Vagina (tissue), 2 donors: Measurements from ENCODE around the gene MCTP2. TPM values are rescaled to one million over a fixed set of nuclear protein-coding genes. Genes with fewer than 3 reads are reported as not detected.
A peak's percentile ranks its signal among the peaks of the same experiment; 100 is the strongest.

Experiments used
- DNase-seq, 2 donors: peaks; one replicate each; pipeline ENCODE4 v3.0.0-alpha.2; 2017; ENCODE audit errors: extremely low spot score in 2 of 2
- H3K27ac ChIP-seq: fragments of 200-600 bp; sonication (generic); one replicate; pipeline ENCODE4 v1.5.1; 2019
- H3K27me3 ChIP-seq: fragments of 200-600 bp; sonication (generic); one replicate; pipeline ENCODE4 v1.5.1; 2019
- H3K36me3 ChIP-seq, 2 donors: fragments of 200-600 bp; sonication (generic); one replicate each; pipeline ENCODE4 v1.5.1; 2017 to 2019
- H3K4me1 ChIP-seq: fragments of 200-600 bp; sonication (generic); one replicate; pipeline ENCODE4 v1.5.1; 2019
- H3K4me3 ChIP-seq, 2 donors: fragments of 200-600 bp; sonication (generic); 1 replicate in 1 of 2; 2 replicates in 1 of 2; pipeline ENCODE4 v1.5.1; 2016 to 2019
- H3K9me3 ChIP-seq: fragments of 200-600 bp; sonication (generic); one replicate; pipeline ENCODE4 v1.5.1; 2019
- CTCF ChIP-seq, 3 experiments: fragments of 450-650 bp in 2 of 3; fragments of 200-600 bp in 1 of 3; sonication (generic) in 1 of 3; IDR thresholded peaks; one replicate each; pipeline ENCODE4 v1.5.1; 2017 to 2019; ENCODE audit warnings: antibody characterized with exemption in 3 of 3, mild to moderate bottlenecking in 2 of 3, moderate library complexity in 2 of 3
- POLR2A ChIP-seq, 2 donors: fragments of 450-650 bp; IDR thresholded peaks; one replicate each; pipeline ENCODE4 v1.6.1; 2017; ENCODE audit warnings: antibody characterized with exemption in 2 of 2, mild to moderate bottlenecking in 2 of 2, moderate library complexity in 2 of 2
- POLR2AphosphoS5 ChIP-seq, 2 donors: sonication (generic); formaldehyde crosslinking; IDR thresholded peaks; one replicate each; pipeline ENCODE4 v1.9.0; 2017; ENCODE audit warnings: antibody characterized with exemption in 2 of 2, mild to moderate bottlenecking in 2 of 2, low read depth in 1 of 2; ENCODE audit not compliant: insufficient read depth in 1 of 2
- intact Hi-C: fragments of 100-400 bp; cut with DNase I; formaldehyde crosslinking; loops from one replicate; pipeline ENCODE4 v1.15.1; 2023
- total RNA-seq: library from RNA; depleted of rRNA; stranded (reverse); fragments of >200 nt; gene quantifications from one replicate; pipeline ENCODE4 v1.2.3, GENCODE V29; 2016

MCTP2 gene
- total RNA-seq, 1 donor from 2014 or later = 21.1 TPM

- Histone ChIP-seq H3K36me3 (no peaks in the 10 kb centered on the region), H3K9me3 (no peaks in the 10 kb centered on the region), H3K4me3 (no peak overlapping the region), H3K27ac (no peak overlapping the region), H3K27me3 (no peaks in the 10 kb centered on the region), H3K4me1 (peaks cover 23% of the 10 kb centered on the region)
- TF ChIP-seq POLR2AphosphoS5 (IDR thresholded peaks at IDR 0.05; ENCODE audit: insufficient read depth in 1 of 2, low read depth in 1 of 2) (peak in 1 of 2 donors; percentile 7), CTCF (IDR thresholded peaks at IDR 0.05) (no peak)
- intact Hi-C loops = no loop called here
- no peak for DNase-seq
Measured at GRCh38 chr15:94324835-94325767, 93.7 kb downstream of the MCTP2 start.

DNA sequence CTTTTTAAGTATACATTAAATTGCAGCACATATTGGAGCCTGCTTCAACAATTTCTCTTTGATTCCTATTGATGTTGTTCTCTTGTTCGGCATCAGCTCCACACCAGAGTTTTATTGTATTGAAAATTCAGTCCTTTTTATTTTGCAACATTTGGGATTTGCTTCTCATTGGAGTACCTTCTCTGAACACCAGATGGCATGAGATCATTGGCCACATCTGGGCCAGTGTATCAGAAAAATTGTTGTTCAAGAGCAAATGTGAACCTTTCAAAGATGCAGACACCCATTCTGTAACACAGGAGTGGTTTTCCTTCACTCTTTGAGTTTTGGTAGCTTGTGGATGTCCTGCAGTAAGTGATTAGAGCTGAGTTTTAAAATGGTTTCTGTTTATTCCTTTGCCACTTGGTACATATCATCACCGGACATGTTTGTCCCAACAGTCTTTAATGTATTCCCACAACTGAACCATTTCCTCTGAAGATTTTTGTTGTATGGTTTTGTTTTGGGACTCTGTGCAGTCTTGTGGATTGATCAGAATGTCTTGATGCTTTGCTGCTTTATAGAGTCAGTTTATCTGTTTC lies 96.1 kb downstream of the MCTP2 start:
- Histone ChIP-seq H3K4me3 (no peak overlapping the region), H3K9me3 (no peaks in the 10 kb centered on the region), H3K27me3 (no peaks in the 10 kb centered on the region), H3K27ac (no peak overlapping the region), H3K36me3 (no peaks in the 10 kb centered on the region), H3K4me1 (peaks cover 18% of the 10 kb centered on the region)
- intact Hi-C loops = no loop called here
- DNase-seq = no peak
- no peak for TF ChIP-seq POLR2AphosphoS5 (IDR thresholded peaks at IDR 0.05; ENCODE audit: insufficient read depth in 1 of 2, low read depth in 1 of 2)
- TF ChIP-seq CTCF (IDR thresholded peaks at IDR 0.05) = peak; percentile 29 to 52 (median 38)

GRCh38 chr15:94331731-94332130 lies 100.4 kb downstream of the MCTP2 start:
- intact Hi-C loops = no loop called here
- no peaks in the 10 kb centered on the region for H3K9me3 ChIP-seq
- H3K27ac ChIP-seq = no peak overlapping the region

GRCh38 chr15:94335616-94336015 lies 104.3 kb downstream of the MCTP2 start:
- TF ChIP-seq POLR2A (IDR thresholded peaks at IDR 0.05) = no peak
- no peak for TF ChIP-seq POLR2AphosphoS5 (IDR thresholded peaks at IDR 0.05; ENCODE audit: insufficient read depth in 1 of 2, low read depth in 1 of 2)
- TF ChIP-seq CTCF (IDR thresholded peaks at IDR 0.05) = no peak
- no peaks in the 10 kb centered on the region for H3K4me1 ChIP-seq
- intact Hi-C loops = no loop called here
- no peak overlapping the region for H3K27ac ChIP-seq
- H3K27me3 ChIP-seq = no peaks in the 10 kb centered on the region
- H3K9me3 ChIP-seq = no peaks in the 10 kb centered on the region
- H3K36me3 ChIP-seq = no peaks in the 10 kb centered on the region
- no peak overlapping the region for H3K4me3 ChIP-seq
- DNase-seq = no peak

More at GRCh38 chr15:94331731-94332130, 100.4 kb downstream of the MCTP2 start:
- H3K4me1 ChIP-seq = no peaks in the 10 kb centered on the region
- no peak for DNase-seq
- H3K4me3 ChIP-seq = no peak overlapping the region
- no peaks in the 10 kb centered on the region for H3K36me3 ChIP-seq
- TF ChIP-seq POLR2AphosphoS5 (IDR thresholded peaks at IDR 0.05; ENCODE audit: insufficient read depth in 1 of 2, low read depth in 1 of 2) = no peak
- no peak for TF ChIP-seq POLR2A (IDR thresholded peaks at IDR 0.05)
- no peaks in the 10 kb centered on the region for H3K27me3 ChIP-seq

GRCh38 chr15:94336817-94337467 lies 105.6 kb downstream of the MCTP2 start:
- intact Hi-C loops = no loop called here
- no peak overlapping the region for H3K27ac ChIP-seq
- H3K9me3 ChIP-seq = no peaks in the 10 kb centered on the region
- H3K4me3 ChIP-seq = no peak overlapping the region
- no peaks in the 10 kb centered on the region for H3K36me3 ChIP-seq
- H3K27me3 ChIP-seq = no peaks in the 10 kb centered on the region
- DNase-seq = no peak
- H3K4me1 ChIP-seq = no peaks in the 10 kb centered on the region
- TF ChIP-seq POLR2AphosphoS5 (IDR thresholded peaks at IDR 0.05; ENCODE audit: insufficient read depth in 1 of 2, low read depth in 1 of 2) (no peak), CTCF (IDR thresholded peaks at IDR 0.05) (no peak), POLR2A (IDR thresholded peaks at IDR 0.05) (no peak)
